Mesothelial cell of epicardium (in vitro differentiated cells): Measurements from ENCODE around the gene ALDH1A2. TPM values are rescaled to one million over a fixed set of nuclear protein-coding genes. Genes with fewer than 3 reads are reported as not detected.

ENCODE experiments used
- DNase-seq, 2 experiments: peaks; one replicate each; pipeline ENCODE4 v3.0.0; 2021; ENCODE audit warnings: low spot score in 2 of 2; ENCODE audit not compliant: unreplicated experiment in 2 of 2
- H3K27ac Mint-ChIP-seq: 2 replicates; pipeline ENCODE4 v1.8.0; 2021; ENCODE audit warnings: mixed read lengths
- H3K27me3 Mint-ChIP-seq: 2 replicates; pipeline ENCODE4 v1.8.0; 2021; ENCODE audit warnings: low read depth, mixed read lengths
- H3K36me3 Mint-ChIP-seq: 2 replicates; pipeline ENCODE4 v1.8.0; 2021; ENCODE audit warnings: mixed read lengths
- H3K4me1 Mint-ChIP-seq: 2 replicates; pipeline ENCODE4 v1.8.0; 2021; ENCODE audit warnings: mixed read lengths
- H3K4me3 Mint-ChIP-seq: 2 replicates; pipeline ENCODE4 v1.8.0; 2021; ENCODE audit warnings: mild to moderate bottlenecking, moderate library complexity, mixed read lengths
- H3K9me3 Mint-ChIP-seq: 2 replicates; pipeline ENCODE4 v1.8.0; 2021; ENCODE audit warnings: mixed read lengths
- CTCF ChIP-seq: fragments of 200-600 bp; sonication (generic); IDR thresholded peaks from one replicate; pipeline ENCODE4 v1.5.0; 2021; ENCODE audit warnings: antibody characterized with exemption; ENCODE audit not compliant: unreplicated experiment
- total RNA-seq: library from RNA; stranded (reverse); gene quantifications from 3 replicates; pipeline ENCODE4 v1.2.1, GENCODE V29; 2021

The ALDH1A2 gene
- total RNA-seq, 1 donor from 2014 or later, result 26.2 TPM

GRCh38 chr15:58109419-58109818, 43.9 kb upstream of the ALDH1A2 start:
- no peaks in the 10 kb centered on the region for H3K27me3 Mint-ChIP-seq
- peaks cover 20% of the 10 kb centered on the region for H3K9me3 Mint-ChIP-seq
- TF ChIP-seq CTCF, result no peak
- no peak for DNase-seq
- H3K4me3 Mint-ChIP-seq, result no peak overlapping the region
- peaks cover 10% of the 10 kb centered on the region for H3K4me1 Mint-ChIP-seq
- H3K27ac Mint-ChIP-seq, result no peak overlapping the region
- H3K36me3 Mint-ChIP-seq, result peaks cover 4% of the 10 kb centered on the region

- Mint-ChIP-seq H3K36me3 (peaks cover 2% of the 10 kb centered on the region), H3K4me1 (peaks cover 10% of the 10 kb centered on the region), H3K9me3 (peaks cover 17% of the 10 kb centered on the region), H3K4me3 (no peak overlapping the region), H3K27me3 (no peaks in the 10 kb centered on the region), H3K27ac (no peak overlapping the region)
- TF ChIP-seq CTCF, result no peak
- no peak for DNase-seq
Measured at GRCh38 chr15:58108117-58108516, 42.6 kb upstream of the ALDH1A2 start.

GRCh38 chr15:58103482-58103881, 38.0 kb upstream of the ALDH1A2 start:
- Mint-ChIP-seq H3K4me1 (no peaks in the 10 kb centered on the region), H3K36me3 (no peaks in the 10 kb centered on the region), H3K27me3 (peaks cover 4% of the 10 kb centered on the region), H3K9me3 (peaks cover 13% of the 10 kb centered on the region), H3K4me3 (no peak overlapping the region), H3K27ac (no peak overlapping the region)
- TF ChIP-seq CTCF, result no peak
- DNase-seq, result no peak

- Mint-ChIP-seq H3K36me3 (no peaks in the 10 kb centered on the region), H3K4me3 (no peak overlapping the region)
Measured at GRCh38 chr15:58096529-58097084, 31.1 kb upstream of the ALDH1A2 start.

GRCh38 chr15:58095415-58095814, 29.9 kb upstream of the ALDH1A2 start:
- Mint-ChIP-seq H3K9me3 (peaks cover 7% of the 10 kb centered on the region), H3K36me3 (no peaks in the 10 kb centered on the region), H3K27me3 (peaks cover 3% of the 10 kb centered on the region), H3K27ac (no peak overlapping the region), H3K4me1 (no peaks in the 10 kb centered on the region), H3K4me3 (no peak overlapping the region)
- DNase-seq, result no peak
- TF ChIP-seq CTCF, result no peak

More at GRCh38 chr15:58096529-58097084, 31.1 kb upstream of the ALDH1A2 start:
- TF ChIP-seq CTCF, result no peak
- Mint-ChIP-seq H3K9me3 (no peaks in the 10 kb centered on the region), H3K27ac (no peak overlapping the region), H3K4me1 (no peaks in the 10 kb centered on the region), H3K27me3 (peaks cover 5% of the 10 kb centered on the region)
- DNase-seq, result no peak

- Mint-ChIP-seq H3K27ac (no peak overlapping the region), H3K27me3 (peaks cover 1% of the 10 kb centered on the region), H3K36me3 (peaks cover 2% of the 10 kb centered on the region), H3K4me3 (no peak overlapping the region), H3K4me1 (no peaks in the 10 kb centered on the region), H3K9me3 (peaks cover 30% of the 10 kb centered on the region)
- DNase-seq, result no peak
- no peak for TF ChIP-seq CTCF
Measured at GRCh38 chr15:58087871-58088270, 22.4 kb upstream of the ALDH1A2 start.
